Endodermal cell (in vitro differentiated cells): ENCODE measurements around the gene SH3PXD2A. TPM values are rescaled to one million over a fixed set of nuclear protein-coding genes. Genes with fewer than 3 reads are reported as not detected.

Experiments used
- DNase-seq: peaks from one replicate; pipeline ENCODE4 v3.0.0-alpha.2; 2017
- H3K27ac ChIP-seq: 2 replicates; pipeline ENCODE4 v1.5.1; 2013; ENCODE audit warnings: mild to moderate bottlenecking, low read depth, low read length, moderate library complexity
- H3K27me3 ChIP-seq: 2 replicates; pipeline ENCODE4 v1.6.1; 2013; ENCODE audit warnings: mild to moderate bottlenecking, low read length, moderate library complexity; ENCODE audit not compliant: insufficient read depth, control insufficient read depth, poor library complexity, severe bottlenecking
- H3K36me3 ChIP-seq: 2 replicates; pipeline ENCODE4 v1.7.0; 2013; ENCODE audit warnings: mild to moderate bottlenecking, low read length, moderate library complexity; ENCODE audit not compliant: control insufficient read depth, insufficient read depth
- H3K4me1 ChIP-seq: one replicate; pipeline ENCODE4 v1.7.0; 2013; ENCODE audit warnings: low read length; ENCODE audit not compliant: control insufficient read depth, insufficient read depth
- H3K4me3 ChIP-seq: 2 replicates; pipeline ENCODE4 v1.5.1; 2013; ENCODE audit warnings: mild to moderate bottlenecking, low read length, moderate library complexity
- H3K9ac ChIP-seq: 2 replicates; pipeline ENCODE4 v1.6.1; 2013; ENCODE audit warnings: mild to moderate bottlenecking, low read length, moderate library complexity; ENCODE audit not compliant: poor library complexity, severe bottlenecking; ENCODE audit errors: extremely low read depth
- H3K9me3 ChIP-seq: 2 replicates; pipeline ENCODE4 v1.6.1; 2013; ENCODE audit warnings: mild to moderate bottlenecking, low read length, moderate library complexity; ENCODE audit not compliant: control insufficient read depth
- H3K27ac Mint-ChIP-seq: 2 replicates; pipeline ENCODE4 v1.8.0; 2020; ENCODE audit warnings: mixed read lengths
- H3K27me3 Mint-ChIP-seq: 2 replicates; pipeline ENCODE4 v1.8.0; 2021; ENCODE audit warnings: mild to moderate bottlenecking, mixed read lengths; ENCODE audit not compliant: insufficient read depth
- H3K36me3 Mint-ChIP-seq: 2 replicates; pipeline ENCODE4 v1.8.0; 2020; ENCODE audit warnings: low read depth, mixed read lengths
- H3K4me1 Mint-ChIP-seq: 2 replicates; pipeline ENCODE4 v1.8.0; 2020; ENCODE audit warnings: mixed read lengths
- H3K4me3 Mint-ChIP-seq: 2 replicates; pipeline ENCODE4 v1.8.0; 2020; ENCODE audit warnings: mild to moderate bottlenecking, moderate library complexity, mixed read lengths
- H3K9me3 Mint-ChIP-seq: 2 replicates; pipeline ENCODE4 v1.8.0; 2020; ENCODE audit warnings: mild to moderate bottlenecking, mixed read lengths
- CTCF ChIP-seq: fragments of 200-600 bp; sonication (generic); conservative IDR thresholded peaks from 2 replicates; pipeline ENCODE4 v1.5.0; 2021; ENCODE audit warnings: antibody characterized with exemption, mild to moderate bottlenecking
- WGBS, 2 experiments: methylation state at CpG; one replicate each; pipeline versions ENCODE4 v1.1.5 to v1.1.7; 2013; ENCODE audit warnings: missing lambda C conversion rate in 2 of 2, mixed read lengths in 1 of 2; ENCODE audit not compliant: insufficient coverage in 1 of 2, insufficient read length in 1 of 2; 5-methylcytosine and 5-hydroxymethylcytosine counted together
- total RNA-seq, 2 donors: library from RNA; stranded (reverse); fragmentation: NEBNext Ultra II Directional in 1 of 2; extraction: Animal tissue kit (Norgen Biotek cat#: 25700) in 1 of 2; gene quantifications; 2 replicates in 1 of 2; 3 replicates in 1 of 2; pipeline ENCODE4 v1.2.1, GENCODE V29; 2021

SH3PXD2A gene
- total RNA-seq, 2 donors from 2014 or later, result 15.7 to 22.6 TPM

- peaks cover 4% of the 10 kb centered on the region for H3K4me1 ChIP-seq
- H3K9me3 ChIP-seq, result no peaks in the 10 kb centered on the region
- TF ChIP-seq CTCF, result no peak
- Mint-ChIP-seq H3K4me3 (no peak overlapping the region), H3K27me3 (peaks cover 13% of the 10 kb centered on the region), H3K9me3 (no peaks in the 10 kb centered on the region), H3K4me1 (peaks cover 22% of the 10 kb centered on the region), H3K27ac (no peak overlapping the region), H3K36me3 (no peaks in the 10 kb centered on the region)
- H3K27me3 ChIP-seq, result no peaks in the 10 kb centered on the region
- no peak overlapping the region for H3K4me3 ChIP-seq
- no peak for DNase-seq
- 86 to 90% methylated on average over 13 to 15 of the region's 15 CpGs for WGBS, 2 experiments
- no peaks in the 10 kb centered on the region for H3K36me3 ChIP-seq
- H3K9ac ChIP-seq, result no peak overlapping the region
- no peak overlapping the region for H3K27ac ChIP-seq
These were observed 276.5 kb downstream of the SH3PXD2A start for GRCh38 chr10:103578782-103579382.

GRCh38 chr10:103576862-103577261 lies 278.5 kb downstream of the SH3PXD2A start:
- Mint-ChIP-seq H3K27me3 (peaks cover 4% of the 10 kb centered on the region), H3K27ac (no peak overlapping the region), H3K4me1 (peaks cover 20% of the 10 kb centered on the region), H3K9me3 (no peaks in the 10 kb centered on the region), H3K36me3 (no peaks in the 10 kb centered on the region), H3K4me3 (no peak overlapping the region)
- no peaks in the 10 kb centered on the region for H3K36me3 ChIP-seq
- H3K4me3 ChIP-seq, result no peak overlapping the region
- no peaks in the 10 kb centered on the region for H3K27me3 ChIP-seq
- H3K27ac ChIP-seq, result no peak overlapping the region
- no peak overlapping the region for H3K9ac ChIP-seq
- DNase-seq, result no peak
- WGBS, 2 experiments, result 75 to 92% methylated on average over 2 of the region's 2 CpGs
- no peaks in the 10 kb centered on the region for H3K9me3 ChIP-seq
- peaks cover 4% of the 10 kb centered on the region for H3K4me1 ChIP-seq
- no peak for TF ChIP-seq CTCF

GRCh38 chr10:103576076-103576471 lies 279.3 kb downstream of the SH3PXD2A start:
- Histone ChIP-seq H3K27me3 (no peaks in the 10 kb centered on the region), H3K4me1 (peaks cover 4% of the 10 kb centered on the region), H3K36me3 (no peaks in the 10 kb centered on the region), H3K4me3 (no peak overlapping the region), H3K27ac (no peak overlapping the region), H3K9ac (no peak overlapping the region), H3K9me3 (no peaks in the 10 kb centered on the region)
- no peak for DNase-seq
- Mint-ChIP-seq H3K4me1 (peaks cover 20% of the 10 kb centered on the region), H3K36me3 (no peaks in the 10 kb centered on the region), H3K27me3 (peaks cover 4% of the 10 kb centered on the region), H3K27ac (no peak overlapping the region), H3K4me3 (no peak overlapping the region), H3K9me3 (no peaks in the 10 kb centered on the region)
- TF ChIP-seq CTCF, result no peak
- 95 to 100% methylated on average over 1 of the region's 1 CpG for WGBS, 2 experiments
